ENCODE measurements around the gene ADSL. TPM values are rescaled to one million over a fixed set of nuclear protein-coding genes. Genes with fewer than 3 reads are reported as not detected.

ADSL gene
- total RNA-seq, 1 donor from 2014 or later = 120 TPM

DNA sequence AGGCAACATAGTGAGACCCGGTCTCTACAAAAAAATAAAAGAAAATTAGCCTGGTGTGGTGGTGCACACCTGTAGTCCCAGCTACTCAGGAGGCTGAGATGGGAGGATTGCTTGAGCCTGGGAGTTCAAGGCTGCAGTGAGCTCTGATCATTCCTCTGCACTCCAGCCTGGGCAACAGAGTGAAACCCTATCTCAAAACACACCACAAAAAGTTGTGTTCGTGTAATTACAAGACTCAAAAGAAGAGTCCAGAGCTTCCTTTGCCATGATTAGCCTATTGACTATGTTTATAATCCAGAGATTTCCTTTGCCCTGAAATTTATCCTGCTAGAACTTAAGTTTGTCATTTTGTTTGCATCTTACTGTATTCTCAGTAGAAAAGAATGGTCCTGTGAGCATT, 45.1 kb downstream of the ADSL start:
- no peak for DNase-seq (ENCODE audit: low read depth, low spot score)
- H3K9me3 Mint-ChIP-seq = no peaks in the 10 kb centered on the region
- no peaks in the 10 kb centered on the region for H3K27me3 Mint-ChIP-seq (ENCODE audit: low read depth)
- TF ChIP-seq, protein P1, sequence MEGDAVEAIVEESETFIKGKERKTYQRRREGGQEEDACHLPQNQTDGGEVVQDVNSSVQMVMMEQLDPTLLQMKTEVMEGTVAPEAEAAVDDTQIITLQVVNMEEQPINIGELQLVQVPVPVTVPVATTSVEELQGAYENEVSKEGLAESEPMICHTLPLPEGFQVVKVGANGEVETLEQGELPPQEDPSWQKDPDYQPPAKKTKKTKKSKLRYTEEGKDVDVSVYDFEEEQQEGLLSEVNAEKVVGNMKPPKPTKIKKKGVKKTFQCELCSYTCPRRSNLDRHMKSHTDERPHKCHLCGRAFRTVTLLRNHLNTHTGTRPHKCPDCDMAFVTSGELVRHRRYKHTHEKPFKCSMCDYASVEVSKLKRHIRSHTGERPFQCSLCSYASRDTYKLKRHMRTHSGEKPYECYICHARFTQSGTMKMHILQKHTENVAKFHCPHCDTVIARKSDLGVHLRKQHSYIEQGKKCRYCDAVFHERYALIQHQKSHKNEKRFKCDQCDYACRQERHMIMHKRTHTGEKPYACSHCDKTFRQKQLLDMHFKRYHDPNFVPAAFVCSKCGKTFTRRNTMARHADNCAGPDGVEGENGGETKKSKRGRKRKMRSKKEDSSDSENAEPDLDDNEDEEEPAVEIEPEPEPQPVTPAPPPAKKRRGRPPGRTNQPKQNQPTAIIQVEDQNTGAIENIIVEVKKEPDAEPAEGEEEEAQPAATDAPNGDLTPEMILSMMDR (conservative IDR thresholded peaks at IDR 0.05) = no peak
- H3K36me3 Mint-ChIP-seq (ENCODE audit: low read depth) = peaks cover 3% of the 10 kb centered on the region
- H3K27ac Mint-ChIP-seq (ENCODE audit: unreplicated experiment) = no peak overlapping the region
- no peak overlapping the region for H3K4me3 Mint-ChIP-seq
- H3K4me1 Mint-ChIP-seq = peaks cover under 1% of the 10 kb centered on the region

DNA sequence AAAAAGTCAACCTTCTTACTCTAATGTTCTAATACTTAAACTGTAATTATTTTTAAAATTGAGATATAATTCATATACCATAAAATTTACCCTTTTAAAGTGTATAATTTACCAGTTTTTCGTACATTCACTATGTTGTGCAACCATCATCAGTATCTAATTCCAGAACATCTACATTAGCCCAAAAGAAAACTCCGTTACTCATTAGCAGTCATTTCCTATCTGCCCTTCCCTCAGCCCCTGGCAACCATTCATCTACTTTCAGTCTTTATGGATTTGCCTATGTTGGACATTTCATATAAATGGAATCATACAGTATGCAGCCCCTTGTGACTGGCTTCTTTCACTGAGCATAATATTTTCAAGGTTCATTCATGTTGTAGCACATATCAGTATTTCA, 46.3 kb downstream of the ADSL start:
- Mint-ChIP-seq H3K4me1 (peaks cover 13% of the 10 kb centered on the region), H3K36me3 (ENCODE audit: low read depth) (peaks cover 3% of the 10 kb centered on the region), H3K27me3 (ENCODE audit: low read depth) (no peaks in the 10 kb centered on the region), H3K4me3 (no peak overlapping the region), H3K9me3 (no peaks in the 10 kb centered on the region), H3K27ac (ENCODE audit: unreplicated experiment) (no peak overlapping the region)
- TF ChIP-seq, protein P1 (conservative IDR thresholded peaks at IDR 0.05) = no peak
- no peak for DNase-seq (ENCODE audit: low read depth, low spot score)

DNA sequence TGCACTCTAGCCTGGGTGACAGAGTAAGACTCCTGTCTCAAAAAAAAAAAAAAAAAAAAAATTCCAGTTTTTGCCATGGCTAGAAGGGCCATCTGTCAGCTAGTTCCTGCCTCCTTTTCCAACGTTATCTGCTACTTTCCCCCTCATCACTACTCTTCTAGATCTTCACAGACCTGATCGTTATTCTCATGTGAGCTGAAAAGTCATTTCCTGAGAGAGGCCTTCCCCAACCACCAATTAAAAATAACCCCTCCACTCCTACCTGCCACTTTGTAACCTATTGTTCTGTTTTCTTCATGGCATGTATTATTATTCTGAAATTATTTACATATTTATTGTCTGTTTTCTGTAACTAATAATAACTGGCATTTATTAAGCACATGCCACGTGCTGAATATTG, 48.3 kb downstream of the ADSL start:
- Mint-ChIP-seq H3K4me3 (no peak overlapping the region), H3K36me3 (ENCODE audit: low read depth) (no peaks in the 10 kb centered on the region), H3K27me3 (ENCODE audit: low read depth) (no peaks in the 10 kb centered on the region), H3K9me3 (no peaks in the 10 kb centered on the region), H3K4me1 (peaks cover 15% of the 10 kb centered on the region), H3K27ac (ENCODE audit: unreplicated experiment) (no peak overlapping the region)
- TF ChIP-seq, protein P1 (conservative IDR thresholded peaks at IDR 0.05) = no peak
- no peak for DNase-seq (ENCODE audit: low read depth, low spot score)

DNA sequence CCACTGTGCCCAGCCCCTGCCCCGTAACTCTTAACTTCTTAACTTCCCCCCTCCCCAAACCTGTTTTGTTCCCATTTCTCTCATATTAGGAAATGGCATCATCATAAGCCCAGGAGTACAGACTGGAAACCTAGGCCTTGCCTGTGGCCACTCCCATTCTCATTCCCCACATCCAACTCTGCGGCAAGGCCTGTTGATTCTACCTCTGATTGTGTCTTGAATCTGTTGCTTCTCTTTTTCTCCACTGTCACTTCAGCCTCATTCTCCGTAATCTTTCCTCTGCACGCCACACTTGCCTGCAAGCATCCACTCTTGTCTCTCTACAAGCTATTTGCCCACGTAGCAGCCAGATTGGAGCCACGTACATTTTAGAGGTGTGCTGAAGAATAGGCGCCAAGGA, 49.3 kb downstream of the ADSL start:
- Mint-ChIP-seq H3K36me3 (ENCODE audit: low read depth) (no peaks in the 10 kb centered on the region), H3K27me3 (ENCODE audit: low read depth) (no peaks in the 10 kb centered on the region), H3K27ac (ENCODE audit: unreplicated experiment) (no peak overlapping the region), H3K4me3 (no peak overlapping the region), H3K4me1 (peaks cover 15% of the 10 kb centered on the region), H3K9me3 (no peaks in the 10 kb centered on the region)
- no peak for DNase-seq (ENCODE audit: low read depth, low spot score)
- TF ChIP-seq, protein P1 (conservative IDR thresholded peaks at IDR 0.05) = no peak

DNA sequence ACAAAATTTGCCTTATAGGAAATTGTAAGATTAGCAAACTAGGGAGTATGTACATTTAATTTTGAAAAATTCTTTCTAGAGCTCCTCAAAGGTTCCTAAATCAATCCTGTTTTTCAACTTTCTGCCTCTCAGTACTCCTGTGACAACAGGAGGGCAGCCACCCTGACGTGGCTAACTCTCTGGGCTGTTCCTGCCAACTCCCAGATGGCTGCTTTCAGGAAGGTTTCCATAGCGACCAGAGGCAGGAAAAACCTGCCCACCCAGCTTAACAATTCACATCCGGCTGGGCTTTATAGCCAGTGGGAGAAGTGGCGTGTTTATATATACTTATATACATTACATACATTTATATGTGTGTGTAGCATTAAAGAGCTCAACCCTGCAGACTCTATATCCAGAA, 50.6 kb downstream of the ADSL start:
- no peak for DNase-seq (ENCODE audit: low read depth, low spot score)
- H3K4me1 Mint-ChIP-seq = peaks cover 15% of the 10 kb centered on the region
- H3K4me3 Mint-ChIP-seq = peak overlapping the region; percentile 8
- TF ChIP-seq, protein P1 (conservative IDR thresholded peaks at IDR 0.05) = no peak
- H3K36me3 Mint-ChIP-seq (ENCODE audit: low read depth) = no peaks in the 10 kb centered on the region
- H3K9me3 Mint-ChIP-seq = no peaks in the 10 kb centered on the region
- peak overlapping the region; percentile 28 for H3K27ac Mint-ChIP-seq (ENCODE audit: unreplicated experiment)
- no peaks in the 10 kb centered on the region for H3K27me3 Mint-ChIP-seq (ENCODE audit: low read depth)

DNA sequence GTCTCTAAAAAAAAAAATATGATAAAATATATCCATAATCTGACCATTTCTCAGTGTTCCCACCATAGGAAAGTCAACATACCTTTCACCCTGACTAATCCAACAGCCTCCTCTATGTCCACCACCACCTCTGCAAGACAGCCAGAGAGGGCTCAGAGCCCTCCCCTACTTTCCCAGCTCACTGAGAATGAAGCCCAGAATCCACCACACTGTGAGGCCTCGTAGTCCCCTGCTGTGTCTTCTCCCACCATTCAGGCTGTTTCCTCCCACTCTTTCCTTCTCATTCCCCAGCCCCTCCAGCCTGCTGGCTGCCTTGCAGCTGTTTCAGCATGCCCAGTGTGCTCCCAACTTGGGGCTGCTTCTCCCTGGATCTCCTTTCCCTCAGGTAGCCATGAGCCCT, 51.1 kb downstream of the ADSL start:
- H3K4me3 Mint-ChIP-seq = peak overlapping the region; percentile 64
- no peaks in the 10 kb centered on the region for H3K9me3 Mint-ChIP-seq
- H3K4me1 Mint-ChIP-seq = peaks cover 15% of the 10 kb centered on the region
- H3K27ac Mint-ChIP-seq (ENCODE audit: unreplicated experiment) = peak overlapping the region; percentile 84
- TF ChIP-seq, protein P1 (conservative IDR thresholded peaks at IDR 0.05) = no peak
- no peaks in the 10 kb centered on the region for H3K27me3 Mint-ChIP-seq (ENCODE audit: low read depth)
- no peak for DNase-seq (ENCODE audit: low read depth, low spot score)
- no peaks in the 10 kb centered on the region for H3K36me3 Mint-ChIP-seq (ENCODE audit: low read depth)
